Nephron progenitor cell (in vitro differentiated cells): ENCODE results near the gene ACTR6.
"Not testable (repeated sequence)": the region's sequence is repeated elsewhere in the genome, so short reads cannot be mapped to it uniquely, and the experiment has no call there.

Experiments used
- DNase-seq: peaks from one replicate; pipeline ENCODE4 v3.0.0; 2021
- H3K27ac Mint-ChIP-seq: 2 replicates; pipeline ENCODE4 v1.8.0; 2021; ENCODE audit warnings: mild to moderate bottlenecking, moderate library complexity, mixed read lengths
- H3K27me3 Mint-ChIP-seq: 2 replicates; pipeline ENCODE4 v1.8.0; 2021; ENCODE audit warnings: mild to moderate bottlenecking, low read depth, mixed read lengths; ENCODE audit not compliant: poor library complexity
- H3K36me3 Mint-ChIP-seq: 2 replicates; pipeline ENCODE4 v1.8.0; 2021; ENCODE audit warnings: low read depth, mixed read lengths
- H3K4me1 Mint-ChIP-seq: 2 replicates; pipeline ENCODE4 v1.8.0; 2021; ENCODE audit warnings: mixed read lengths
- H3K4me3 Mint-ChIP-seq: 2 replicates; pipeline ENCODE4 v1.8.0; 2021; ENCODE audit warnings: mild to moderate bottlenecking, moderate library complexity, mixed read lengths
- H3K9me3 Mint-ChIP-seq: 2 replicates; pipeline ENCODE4 v1.8.0; 2021; ENCODE audit warnings: mild to moderate bottlenecking, moderate library complexity, mixed read lengths
- TF ChIP-seq, protein P1 (sequence below): fragments of 200-600 bp; sonication (generic); IDR thresholded peaks from 2 replicates; pipeline ENCODE4 v1.5.0; 2021; ENCODE audit warnings: antibody characterized with exemption

ACTR6 gene

DNA sequence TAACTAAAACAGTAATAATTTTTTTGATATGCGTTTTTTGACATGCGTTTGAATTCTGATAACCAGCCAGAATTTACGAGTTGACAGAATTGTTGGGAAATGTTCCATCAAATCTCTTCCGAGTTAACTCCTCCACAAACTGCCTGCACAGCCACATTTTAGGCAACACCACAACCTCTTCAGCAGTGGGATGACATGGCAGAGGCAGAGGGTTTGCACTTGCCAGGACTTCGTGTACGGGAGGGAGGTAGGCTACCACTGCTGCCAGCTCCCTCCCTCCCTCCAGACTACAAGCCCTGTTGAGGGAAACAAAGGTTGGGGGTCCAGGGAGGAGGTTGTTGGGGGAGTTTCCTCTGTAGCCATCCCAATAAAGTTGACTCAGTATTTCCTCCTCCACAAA lies 14.5 kb upstream of the ACTR6 start:
- no peaks in the 10 kb centered on the region for H3K27me3 Mint-ChIP-seq
- no peaks in the 10 kb centered on the region for H3K9me3 Mint-ChIP-seq
- TF ChIP-seq, protein P1, sequence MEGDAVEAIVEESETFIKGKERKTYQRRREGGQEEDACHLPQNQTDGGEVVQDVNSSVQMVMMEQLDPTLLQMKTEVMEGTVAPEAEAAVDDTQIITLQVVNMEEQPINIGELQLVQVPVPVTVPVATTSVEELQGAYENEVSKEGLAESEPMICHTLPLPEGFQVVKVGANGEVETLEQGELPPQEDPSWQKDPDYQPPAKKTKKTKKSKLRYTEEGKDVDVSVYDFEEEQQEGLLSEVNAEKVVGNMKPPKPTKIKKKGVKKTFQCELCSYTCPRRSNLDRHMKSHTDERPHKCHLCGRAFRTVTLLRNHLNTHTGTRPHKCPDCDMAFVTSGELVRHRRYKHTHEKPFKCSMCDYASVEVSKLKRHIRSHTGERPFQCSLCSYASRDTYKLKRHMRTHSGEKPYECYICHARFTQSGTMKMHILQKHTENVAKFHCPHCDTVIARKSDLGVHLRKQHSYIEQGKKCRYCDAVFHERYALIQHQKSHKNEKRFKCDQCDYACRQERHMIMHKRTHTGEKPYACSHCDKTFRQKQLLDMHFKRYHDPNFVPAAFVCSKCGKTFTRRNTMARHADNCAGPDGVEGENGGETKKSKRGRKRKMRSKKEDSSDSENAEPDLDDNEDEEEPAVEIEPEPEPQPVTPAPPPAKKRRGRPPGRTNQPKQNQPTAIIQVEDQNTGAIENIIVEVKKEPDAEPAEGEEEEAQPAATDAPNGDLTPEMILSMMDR: no peak
- no peak for DNase-seq
- no peak overlapping the region for H3K27ac Mint-ChIP-seq
- H3K36me3 Mint-ChIP-seq: no peaks in the 10 kb centered on the region
- peaks cover 10% of the 10 kb centered on the region for H3K4me1 Mint-ChIP-seq
- no peak overlapping the region for H3K4me3 Mint-ChIP-seq

DNA sequence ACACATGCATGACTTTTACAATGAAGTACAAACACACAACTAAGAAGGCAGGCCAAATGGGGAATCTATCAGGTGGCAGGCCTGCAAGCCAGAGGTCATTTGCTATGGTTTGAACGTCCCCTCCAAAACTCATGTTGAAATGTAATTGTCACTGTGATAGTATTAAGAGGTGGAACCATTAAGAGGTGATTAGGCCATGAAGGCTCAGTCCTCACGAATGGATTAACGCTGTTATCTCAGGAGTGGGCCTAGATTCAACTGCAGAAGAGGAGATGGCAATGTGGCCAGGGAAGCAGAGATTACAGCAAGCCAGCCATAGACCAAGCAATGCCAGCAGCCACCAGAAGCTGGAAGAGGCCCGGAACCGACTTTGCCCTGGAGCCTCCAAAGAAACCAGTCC lies 13.5 kb upstream of the ACTR6 start:
- TF ChIP-seq, protein P1: no peak

DNA sequence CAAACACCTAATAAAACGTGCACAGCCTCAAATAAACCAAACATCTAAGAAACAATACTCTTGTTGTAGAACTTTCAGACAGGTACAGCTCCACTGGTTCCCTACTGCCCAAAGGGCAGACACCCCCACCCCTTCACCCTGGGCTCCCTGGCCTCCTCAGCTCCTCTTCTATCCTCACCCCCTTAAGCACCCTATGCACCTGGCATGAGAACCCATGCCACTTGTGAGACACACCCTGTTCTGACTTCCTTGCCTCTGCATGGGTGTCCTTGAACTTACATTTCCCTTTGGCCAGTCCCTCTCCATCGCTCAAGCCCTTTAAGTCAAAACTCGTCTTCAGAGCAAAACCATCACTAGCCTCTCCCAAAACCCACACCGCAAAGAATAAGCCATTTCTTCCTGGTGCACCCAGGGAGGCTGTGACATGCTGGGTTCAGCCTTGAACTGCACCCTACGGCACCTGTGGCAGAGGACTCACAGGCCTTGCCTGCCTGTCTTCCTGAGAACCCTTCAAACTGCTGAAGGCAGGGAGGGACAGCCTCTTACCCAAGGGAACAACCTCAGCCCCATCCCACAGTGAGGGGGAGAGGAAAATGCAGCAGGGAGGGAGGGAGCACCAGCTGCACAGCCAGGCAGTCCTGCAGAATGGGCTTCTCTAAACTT lies 12.6 kb upstream of the ACTR6 start:
- no peaks in the 10 kb centered on the region for H3K27me3 Mint-ChIP-seq
- H3K4me1 Mint-ChIP-seq: peaks cover 4% of the 10 kb centered on the region
- no peak overlapping the region for H3K27ac Mint-ChIP-seq
- H3K4me3 Mint-ChIP-seq: no peak overlapping the region
- TF ChIP-seq, protein P1: no peak
- DNase-seq: no peak
- peaks cover 4% of the 10 kb centered on the region for H3K36me3 Mint-ChIP-seq
- no peaks in the 10 kb centered on the region for H3K9me3 Mint-ChIP-seq

More for the DNA sequence above, 13.5 kb upstream of the ACTR6 start:
- no peaks in the 10 kb centered on the region for H3K9me3 Mint-ChIP-seq
- H3K27ac Mint-ChIP-seq: peak overlapping the region; percentile 39
- no peak overlapping the region for H3K4me3 Mint-ChIP-seq
- H3K4me1 Mint-ChIP-seq: peaks cover 6% of the 10 kb centered on the region
- DNase-seq: no peak
- no peaks in the 10 kb centered on the region for H3K36me3 Mint-ChIP-seq
- no peaks in the 10 kb centered on the region for H3K27me3 Mint-ChIP-seq

DNA sequence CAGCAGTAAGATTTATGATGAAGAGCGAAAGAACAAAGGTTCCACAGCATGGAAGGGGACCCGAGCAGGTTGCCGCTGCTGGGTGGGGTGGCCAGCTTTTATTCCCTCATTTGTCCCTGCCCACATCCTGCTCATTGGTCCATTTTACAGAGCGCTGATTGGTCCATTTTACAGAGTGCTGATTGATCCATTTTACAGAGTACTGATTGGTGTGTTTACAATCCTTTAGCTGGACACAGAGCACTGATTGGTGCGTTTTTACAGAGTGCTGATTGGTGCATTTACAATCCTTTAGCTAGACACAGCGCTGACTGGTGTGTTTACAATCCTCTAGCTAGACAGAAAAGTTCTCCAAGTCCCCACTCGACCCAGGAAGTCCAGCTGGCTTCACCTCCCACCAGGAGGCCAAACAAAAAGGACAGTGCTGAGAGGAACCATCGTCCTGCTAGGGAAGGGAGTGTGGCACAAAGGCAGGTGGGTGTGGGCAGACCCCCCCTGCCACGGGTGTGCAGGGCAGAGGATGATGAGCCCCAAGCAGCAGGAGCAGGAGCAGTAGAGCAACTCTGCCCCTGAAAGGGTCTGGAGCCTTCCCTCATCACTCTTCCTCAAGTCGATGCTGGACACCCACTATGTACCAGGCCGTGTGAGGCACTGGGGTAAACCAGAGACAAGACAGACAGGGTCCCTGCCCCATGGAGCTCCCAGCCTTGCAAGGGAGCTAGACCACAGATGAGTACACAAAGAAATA lies 11.6 kb upstream of the ACTR6 start:
- not testable (repeated sequence) for H3K4me3 Mint-ChIP-seq, H3K4me1 Mint-ChIP-seq, H3K36me3 Mint-ChIP-seq, H3K9me3 Mint-ChIP-seq, H3K27me3 Mint-ChIP-seq, H3K27ac Mint-ChIP-seq, DNase-seq

DNA sequence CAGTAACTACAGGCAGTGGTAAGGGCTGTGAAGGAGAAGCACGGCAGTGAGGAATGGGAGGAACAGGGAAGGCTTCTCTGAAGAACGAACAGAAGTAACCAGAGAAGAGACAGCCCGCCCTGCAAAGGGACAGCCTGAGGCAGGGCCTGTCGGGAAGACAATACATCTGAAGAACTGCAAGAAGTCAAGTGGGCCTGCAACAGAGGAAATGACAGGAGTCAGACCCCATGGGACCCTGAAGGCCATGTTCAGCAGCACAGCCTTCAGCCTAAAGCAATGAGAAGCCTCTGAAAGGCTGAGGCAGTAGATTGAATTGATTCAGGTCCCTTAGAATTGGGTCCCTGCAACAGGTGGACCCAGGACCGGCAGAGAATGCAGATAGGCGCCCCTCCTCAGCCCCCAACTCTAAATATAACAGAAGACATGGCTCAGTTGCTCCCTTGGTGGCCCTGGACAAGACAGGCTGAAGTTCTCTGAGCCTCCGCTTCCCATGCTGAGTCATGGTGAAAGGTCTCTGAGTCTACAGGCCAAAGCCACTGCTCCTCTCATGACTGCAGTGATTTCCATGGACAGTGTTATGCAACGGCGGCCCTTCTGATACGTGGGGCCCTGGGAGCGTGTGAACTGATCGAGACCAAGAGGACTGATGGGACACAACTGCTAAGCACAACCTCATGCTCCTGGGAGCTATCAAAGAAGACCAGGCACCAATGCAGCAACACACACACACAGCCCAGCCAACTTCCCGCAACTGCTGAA lies 10.8 kb upstream of the ACTR6 start:
- DNase-seq: no peak
- Mint-ChIP-seq H3K9me3 (no peaks in the 10 kb centered on the region), H3K36me3 (peaks cover 9% of the 10 kb centered on the region), H3K27me3 (no peaks in the 10 kb centered on the region), H3K4me1 (peaks cover 4% of the 10 kb centered on the region), H3K27ac (peak overlapping the region; percentile 76), H3K4me3 (no peak overlapping the region)
- TF ChIP-seq, protein P1: no peak

DNA sequence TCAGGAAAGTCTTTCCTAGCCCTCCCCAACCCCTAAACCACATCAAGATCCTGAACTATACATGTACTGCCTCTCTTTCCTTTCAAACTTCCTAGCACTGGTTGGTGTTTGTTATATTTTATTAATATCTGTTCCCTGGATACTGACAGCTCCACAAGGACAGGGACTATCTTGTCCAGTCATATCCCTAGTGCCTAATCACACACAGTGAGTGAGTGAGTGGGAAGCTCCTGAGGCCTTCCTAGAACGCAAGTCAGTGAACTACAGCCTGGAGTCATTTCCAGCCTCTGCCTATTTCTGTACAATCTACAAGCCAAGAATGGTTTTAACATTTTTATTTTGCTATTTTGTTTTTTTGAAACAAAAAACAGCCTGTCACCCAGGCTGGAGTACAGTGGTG lies 7.5 kb upstream of the ACTR6 start:
- Mint-ChIP-seq H3K27me3 (peaks cover 2% of the 10 kb centered on the region), H3K36me3 (peaks cover 20% of the 10 kb centered on the region), H3K4me3 (no peak overlapping the region), H3K4me1 (peaks cover 10% of the 10 kb centered on the region), H3K9me3 (no peaks in the 10 kb centered on the region), H3K27ac (no peak overlapping the region)
- TF ChIP-seq, protein P1: no peak
- DNase-seq: no peak
